ENCODE data around the gene PRDX2. TPM values are rescaled to one million over a fixed set of nuclear protein-coding genes. Genes with fewer than 3 reads are reported as not detected.

PRDX2 gene
- 100 to 1,000 TPM; 204 to 208 TPM for total RNA-seq

DNA sequence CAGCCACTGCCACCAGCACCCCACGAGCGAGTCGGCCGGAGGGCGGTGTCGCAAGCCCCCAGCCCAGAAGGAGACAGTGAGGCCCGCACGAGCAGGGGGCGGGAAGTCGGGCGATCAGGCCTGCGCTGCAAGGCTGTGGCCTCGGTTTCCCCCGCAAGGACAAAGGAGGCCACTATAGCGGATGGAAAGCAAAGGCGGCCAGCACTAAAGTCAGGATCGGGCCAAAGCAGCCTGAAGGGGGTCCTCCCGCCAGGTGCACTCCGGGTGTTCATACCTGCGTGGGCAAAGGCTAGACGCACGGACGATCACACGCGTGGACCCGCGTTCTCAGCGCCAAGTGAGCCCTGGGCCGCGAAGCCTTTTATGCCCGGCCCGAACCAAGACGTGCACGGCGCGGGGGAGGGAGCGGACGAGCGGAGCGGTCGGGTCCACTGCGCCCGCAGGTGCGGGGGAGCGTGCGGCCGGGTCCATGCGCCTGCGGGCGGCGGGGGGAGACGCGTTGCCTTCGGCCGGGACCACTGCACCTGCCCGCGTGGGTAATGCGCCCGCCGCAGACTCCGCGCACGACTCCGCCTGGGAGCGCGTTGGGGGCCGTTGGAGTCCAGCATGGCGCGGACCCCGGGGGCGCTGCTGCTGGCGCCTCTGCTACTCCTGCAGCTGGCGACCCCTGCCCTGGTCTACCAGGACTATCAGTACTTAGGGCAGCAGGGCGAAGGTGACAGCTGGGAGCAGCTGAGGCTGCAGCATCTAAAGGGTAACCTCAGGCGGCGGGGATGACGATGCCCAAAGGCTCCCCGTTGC, at the start of gene PRDX2, which contains the start of gene THSD8:
TSS of gene PRDX2 (minus strand) at position 335 of the 801 bp plus-strand sequence. CDS start 539 bp downstream, outside the sequence.
TSS of gene THSD8 (plus strand) at position 604 of the 801 bp plus-strand sequence. CDS start at position 607, 3 bp downstream.
- CTCF ChIA-PET, result interaction anchor here (0.5 to 14.9 kb wide), 6 partner anchors 10 to 126 kb away, joined by 3 to 598 read pairs (median 4); partner anchors contain the start of genes HOOK2 and JUNB

DNA sequence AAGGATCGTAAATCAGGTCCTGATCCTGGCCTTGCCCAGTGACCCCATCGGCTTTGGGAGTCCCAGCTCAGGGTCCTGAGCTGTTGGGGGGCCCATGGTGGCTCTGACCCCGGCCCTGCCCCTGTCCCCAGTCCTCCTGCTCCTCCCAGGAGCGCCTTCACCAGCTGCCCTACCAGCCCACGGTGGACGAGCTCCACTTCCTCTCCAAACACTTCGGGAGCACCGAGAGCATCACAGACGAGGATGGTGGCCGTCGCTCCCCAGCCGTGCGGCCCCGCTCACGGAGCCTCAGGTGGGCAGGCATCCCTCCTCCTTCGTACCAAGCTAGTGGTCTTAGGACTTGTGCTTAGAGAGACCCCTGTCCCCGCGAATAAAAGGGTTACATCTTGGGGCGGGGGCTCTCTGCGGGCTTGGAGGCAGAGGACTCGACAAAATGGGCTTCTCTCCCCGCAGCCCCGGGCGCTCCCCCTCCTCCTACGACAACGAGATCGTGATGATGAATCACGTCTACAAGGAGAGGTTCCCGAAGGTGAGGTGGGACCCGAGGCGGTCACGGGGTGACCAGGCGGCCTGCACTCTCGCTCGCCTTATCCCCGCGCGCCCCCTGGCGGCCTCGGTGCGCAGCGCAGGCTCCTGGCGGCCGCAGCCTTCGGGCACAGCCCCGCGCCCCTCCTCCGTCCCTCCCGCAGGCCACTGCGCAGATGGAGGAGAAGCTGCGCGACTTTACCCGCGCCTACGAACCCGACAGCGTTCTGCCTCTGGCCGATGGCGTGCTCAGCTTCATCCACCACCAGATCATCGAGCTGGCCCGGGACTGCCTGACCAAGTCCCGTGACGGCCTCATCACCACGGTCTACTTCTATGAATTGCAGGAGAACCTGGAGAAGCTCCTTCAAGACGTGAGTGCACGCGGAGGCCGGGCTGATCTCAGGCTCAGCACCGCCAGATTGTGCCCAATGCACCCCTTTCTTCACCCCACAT, 45.8 kb upstream of the PRDX2 start:
- POLR2A ChIA-PET, result interaction anchor here (0.5 to 1.1 kb wide), 5 partner anchors 10 to 160 kb away, joined by 3 to 4 read pairs (median 3); no protein-coding TSS in a partner anchor

More for the DNA sequence above, at the start of gene PRDX2, which contains the start of gene THSD8:
- POLR2A ChIA-PET, result interaction anchor here (0.6 to 1.8 kb wide), 4 partner anchors 9 to 1979 kb away, joined by 3 to 5 read pairs (median 4); partner anchors contain the start of gene JUNB

GRCh38 chr19:12846613-12847012, 45.0 kb upstream of the PRDX2 start:
- ChIA-PET CTCF (interaction anchor here (0.6 to 4.9 kb wide), 25 partner anchors 8 to 1491 kb away, joined by 3 to 83 read pairs (median 5); partner anchors contain the start of genes DNASE2, GCDH, GET3 and RTBDN), POLR2A (interaction anchor here (0.5 kb wide), 1 partner anchor 39 kb away, joined by 3 read pairs; no protein-coding TSS in a partner anchor)

More for the DNA sequence above, 45.8 kb upstream of the PRDX2 start:
- CTCF ChIA-PET, result interaction anchor here (0.7 to 4.9 kb wide), 51 partner anchors 9 to 283 kb away, joined by 3 to 83 read pairs (median 4); partner anchors contain the start of genes DNASE2, FBXW9, GCDH and GET3

DNA sequence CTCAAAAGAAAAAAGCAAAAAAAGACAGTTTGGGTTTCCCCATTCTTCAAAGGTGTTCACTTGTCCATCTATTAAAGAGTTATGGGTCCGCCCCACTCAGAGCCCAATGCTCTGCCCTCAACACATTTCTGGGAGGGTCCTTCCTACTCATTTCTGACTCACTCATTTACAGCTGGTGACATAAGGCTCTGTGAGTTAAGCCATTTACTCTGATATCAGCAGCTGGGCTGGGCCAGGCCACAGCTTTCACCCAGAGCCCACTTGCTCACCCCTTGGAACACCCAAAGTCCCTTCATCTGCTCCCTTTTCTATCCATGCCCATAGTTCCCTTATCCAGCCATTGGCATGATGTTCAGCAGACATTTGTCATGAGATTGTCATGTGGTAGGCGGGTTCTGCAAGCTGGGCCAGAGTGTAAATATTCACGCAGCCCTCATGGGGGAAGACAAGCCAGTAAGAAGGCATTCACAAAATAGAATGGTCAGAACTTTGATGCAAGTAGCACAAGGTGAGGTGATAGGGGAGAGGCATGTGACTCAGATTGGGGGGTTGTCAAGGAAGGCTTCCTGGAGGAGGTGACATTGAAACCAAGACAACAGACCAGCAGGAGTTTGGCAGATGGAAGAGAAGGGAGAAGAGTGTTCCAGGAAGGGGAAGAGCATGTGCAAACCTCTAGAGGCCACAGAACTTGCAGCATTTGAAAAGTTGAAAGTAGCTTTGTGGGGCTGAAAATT, 42.6 kb upstream of the PRDX2 start:
- POLR2A ChIA-PET, result interaction anchor here (0.6 kb wide), 1 partner anchor 1358 kb away, joined by 3 read pairs; no protein-coding TSS in a partner anchor
- CTCF ChIA-PET, result interaction anchor here (0.8 to 4.9 kb wide), 4 partner anchors 13 to 250 kb away, joined by 3 to 83 read pairs (median 32); no protein-coding TSS in a partner anchor

- ChIA-PET CTCF (no interaction called here), POLR2A (no interaction called here)
Measured at GRCh38 chr19:12843328-12843727, 41.7 kb upstream of the PRDX2 start.

DNA sequence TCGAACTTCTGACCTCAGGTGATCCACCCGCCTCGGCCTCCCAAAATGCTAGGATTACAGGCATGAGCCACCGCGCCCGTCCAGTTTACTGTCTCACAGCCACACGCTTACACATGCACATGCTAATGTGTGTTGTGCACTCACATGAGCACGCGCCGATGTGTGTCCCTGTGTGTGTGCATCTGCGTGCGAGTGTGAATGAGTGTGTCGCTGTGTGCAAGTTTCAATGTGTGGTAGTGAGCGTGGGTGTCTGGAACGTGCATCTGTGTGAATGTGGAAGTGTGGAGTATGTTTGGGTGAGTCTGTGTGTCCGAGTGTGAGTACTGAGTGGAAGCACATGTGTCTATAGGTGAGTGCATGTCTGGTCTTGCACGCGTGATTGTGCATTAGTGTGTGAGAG, 40.9 kb upstream of the PRDX2 start:
- CTCF ChIA-PET, result no interaction called here
- POLR2A ChIA-PET, result no interaction called here

DNA sequence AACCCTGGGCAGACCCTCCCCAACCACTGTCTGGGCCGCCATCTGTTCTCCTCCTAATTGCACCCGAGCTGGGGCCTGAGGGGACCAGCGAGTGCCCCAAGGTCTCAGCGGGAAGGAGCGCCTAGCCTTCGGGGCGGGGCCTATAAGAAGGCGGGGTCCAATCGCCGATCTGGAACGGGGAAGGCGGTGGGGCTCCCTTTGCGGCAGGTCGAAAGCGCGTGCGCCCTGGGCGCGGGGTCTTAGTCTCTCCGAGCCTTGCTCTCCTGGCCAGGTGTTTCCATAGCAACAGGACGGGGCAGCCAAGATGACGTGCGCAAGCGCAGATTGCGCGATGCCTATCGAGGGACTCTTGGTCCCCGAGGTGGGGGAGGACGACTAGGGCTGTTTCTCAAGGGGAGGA, 39.5 kb upstream of the PRDX2 start:
- CTCF ChIA-PET, result no interaction called here

DNA sequence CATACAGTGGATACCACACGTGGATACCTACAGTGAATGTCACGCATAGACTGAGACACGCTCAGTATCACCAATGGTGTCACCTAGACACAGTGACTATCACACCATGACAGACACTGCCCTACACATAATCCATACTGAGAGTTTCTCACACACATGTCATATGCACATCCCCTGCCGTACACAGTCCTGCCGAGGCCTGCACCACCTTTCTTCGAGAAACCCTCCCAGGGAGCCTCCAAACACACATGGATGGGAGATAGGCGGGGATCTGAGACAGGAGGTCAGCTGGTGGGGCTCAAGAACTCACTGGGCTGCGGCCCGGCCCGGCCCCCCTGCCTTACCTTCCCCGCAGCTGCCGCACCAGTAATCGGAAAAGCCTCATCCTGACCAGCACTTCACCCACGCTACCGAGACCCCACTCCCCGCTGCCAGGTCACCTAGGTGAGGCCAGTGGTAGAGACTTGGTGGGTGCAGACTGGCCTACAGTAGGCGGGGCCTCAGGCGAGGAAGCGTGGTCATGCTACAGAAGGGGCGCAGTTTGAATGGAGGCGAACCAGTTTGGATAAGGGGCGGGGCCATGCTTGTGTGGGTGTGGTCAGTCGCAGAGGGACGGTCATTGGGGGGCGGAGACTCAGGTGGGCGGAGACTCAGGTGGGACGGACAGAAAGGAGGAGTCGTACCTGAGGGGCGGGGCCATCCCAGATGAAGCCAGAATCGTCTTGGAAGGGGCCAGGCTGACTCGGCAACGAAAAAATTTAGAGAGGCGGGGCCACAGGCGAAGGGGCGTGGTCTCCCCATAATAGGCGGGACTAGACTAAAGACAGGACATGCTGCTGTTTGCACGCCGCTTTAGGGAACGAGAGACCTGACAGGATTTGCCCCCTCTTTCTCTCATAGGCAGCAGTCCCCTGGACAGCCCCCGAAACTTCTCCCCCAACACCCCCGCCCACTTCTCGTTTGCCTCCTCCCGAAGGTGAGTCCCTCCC, 38.8 kb upstream of the PRDX2 start:
- CTCF ChIA-PET, result interaction anchor here (1.5 kb wide), 1 partner anchor 38 kb away, joined by 3 read pairs; the partner anchor contains the start of gene THSD8
- POLR2A ChIA-PET, result no interaction called here

More for the DNA sequence above, 39.5 kb upstream of the PRDX2 start:
- POLR2A ChIA-PET, result no interaction called here

DNA sequence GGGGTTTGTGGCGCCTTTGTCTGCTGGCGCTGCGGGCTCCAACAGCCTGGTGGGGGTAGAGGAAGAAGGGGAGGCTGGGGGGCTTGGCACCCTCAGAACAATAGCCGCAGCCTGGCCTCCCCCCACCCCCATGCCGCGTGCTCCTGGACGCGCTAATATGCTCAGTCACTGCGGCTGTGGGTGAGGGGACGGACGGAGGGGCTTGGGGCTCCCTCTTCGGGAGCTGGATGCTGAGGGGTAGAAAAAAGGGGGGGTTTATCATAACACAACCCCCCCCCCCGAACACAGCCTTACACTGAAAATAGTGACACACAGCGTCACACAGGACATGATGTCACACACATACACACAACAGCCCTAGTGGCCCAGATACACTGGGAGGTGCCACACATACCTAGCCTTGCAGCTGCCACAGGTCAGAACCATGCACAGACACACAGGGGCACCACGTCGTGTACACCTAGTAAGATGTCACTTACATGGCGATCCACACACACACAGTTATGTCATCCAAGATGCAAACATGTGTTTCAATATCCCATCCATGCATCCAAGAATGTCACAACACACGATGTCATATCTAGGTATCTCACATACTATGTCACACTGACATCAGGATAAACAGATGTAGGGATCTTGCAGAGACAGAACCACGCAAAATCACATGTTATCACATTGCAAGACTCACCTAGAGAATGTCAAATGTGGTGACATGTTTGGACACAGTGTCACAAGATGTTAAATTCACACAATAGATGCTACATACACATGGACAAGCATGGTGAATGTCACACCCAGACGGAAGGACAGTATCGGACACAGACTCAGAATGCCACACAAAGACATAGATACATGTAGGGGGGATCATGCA, 37.5 kb upstream of the PRDX2 start:
- ChIA-PET POLR2A (no interaction called here), CTCF (interaction anchor here (0.7 to 1.5 kb wide), 3 partner anchors 8 to 70 kb away, joined by 3 to 5 read pairs (median 3); partner anchors contain the start of gene THSD8)

DNA sequence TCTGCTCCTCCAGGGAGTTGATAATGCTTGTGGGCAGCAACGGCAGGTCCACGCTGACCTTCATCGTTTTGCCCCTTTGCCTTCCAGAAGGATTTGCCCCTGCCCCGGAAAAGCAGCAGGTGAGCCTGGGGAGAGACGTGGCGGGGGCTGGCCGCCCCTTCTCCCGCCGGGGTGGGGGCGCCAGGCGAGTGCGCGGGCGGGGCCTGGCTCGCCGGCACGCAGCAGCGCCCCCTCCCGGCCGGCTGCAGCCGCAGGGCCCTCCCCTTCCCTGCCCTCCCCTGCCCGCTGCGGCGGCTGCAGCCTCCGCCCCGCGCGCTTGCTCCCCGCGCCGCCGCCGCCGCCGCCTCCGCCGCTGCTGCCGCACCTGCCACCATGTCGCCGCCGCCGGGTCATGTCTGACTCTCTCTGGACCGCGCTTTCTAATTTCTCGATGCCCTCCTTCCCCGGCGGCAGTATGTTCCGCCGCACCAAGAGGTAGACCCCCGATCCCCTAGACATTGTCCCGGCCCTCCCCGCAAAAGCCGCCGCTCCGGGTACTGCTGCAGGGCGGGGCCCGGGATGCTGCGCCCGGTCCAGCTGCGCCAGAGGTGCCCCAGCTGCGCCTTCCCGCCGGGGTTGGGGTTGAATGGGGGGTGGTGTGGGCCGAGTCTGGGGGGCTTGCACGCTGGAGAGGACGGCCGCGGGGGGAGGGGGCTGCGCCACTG, 36.7 kb upstream of the PRDX2 start, which contains the start of gene MAST1:
TSS of gene MAST1 (plus strand) at position 334 of the 704 bp plus-strand sequence. CDS start at position 392, 58 bp downstream.
- CTCF ChIA-PET, result interaction anchor here (1.0 to 1.5 kb wide), 3 partner anchors 9 to 71 kb away, joined by 3 to 4 read pairs (median 3); partner anchors contain the start of gene THSD8
- POLR2A ChIA-PET, result no interaction called here

DNA sequence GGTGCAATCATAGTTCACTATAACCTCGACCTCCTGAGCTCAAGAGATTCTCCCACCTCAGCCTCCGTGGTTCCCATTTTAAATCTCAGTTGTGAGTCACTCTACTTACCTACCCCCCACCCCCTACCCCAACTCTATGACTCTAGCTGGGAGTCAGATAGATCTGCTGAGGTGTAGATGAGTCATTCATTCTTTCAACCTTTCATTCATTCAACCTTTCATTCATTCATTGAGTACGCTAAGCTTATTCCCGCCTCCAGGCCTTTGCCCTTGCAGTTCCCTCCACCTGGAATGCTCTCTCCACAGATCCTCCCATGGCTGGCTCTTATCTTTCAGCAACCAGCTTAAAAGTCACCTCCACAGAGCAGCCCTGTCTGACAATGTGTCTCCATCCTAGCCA, 35.6 kb upstream of the PRDX2 start:
- ChIA-PET POLR2A (no interaction called here), CTCF (interaction anchor here (0.6 to 1.3 kb wide), 7 partner anchors 10 to 79 kb away, joined by 3 to 6 read pairs (median 4); no protein-coding TSS in a partner anchor)

DNA sequence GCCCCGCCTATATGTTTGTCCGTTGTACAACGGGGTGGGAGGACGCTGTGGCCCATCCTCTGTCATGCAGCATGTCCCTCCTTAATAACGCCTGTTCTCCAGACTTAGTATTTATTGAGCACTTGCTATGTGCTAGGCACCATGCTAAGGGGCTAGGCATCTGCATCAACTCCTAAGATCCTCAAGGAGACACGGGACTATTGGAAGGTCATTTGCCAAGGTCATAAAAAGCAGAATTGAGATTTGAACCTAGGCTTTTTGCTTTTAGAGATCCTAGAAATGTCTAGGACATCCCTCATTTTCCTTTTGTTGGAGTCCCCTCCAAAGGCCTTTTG, 34.9 kb upstream of the PRDX2 start:
- ChIA-PET POLR2A (no interaction called here), CTCF (interaction anchor here (1.0 to 1.3 kb wide), 2 partner anchors 10 to 76 kb away, joined by 4 to 6 read pairs; no protein-coding TSS in a partner anchor)

DNA sequence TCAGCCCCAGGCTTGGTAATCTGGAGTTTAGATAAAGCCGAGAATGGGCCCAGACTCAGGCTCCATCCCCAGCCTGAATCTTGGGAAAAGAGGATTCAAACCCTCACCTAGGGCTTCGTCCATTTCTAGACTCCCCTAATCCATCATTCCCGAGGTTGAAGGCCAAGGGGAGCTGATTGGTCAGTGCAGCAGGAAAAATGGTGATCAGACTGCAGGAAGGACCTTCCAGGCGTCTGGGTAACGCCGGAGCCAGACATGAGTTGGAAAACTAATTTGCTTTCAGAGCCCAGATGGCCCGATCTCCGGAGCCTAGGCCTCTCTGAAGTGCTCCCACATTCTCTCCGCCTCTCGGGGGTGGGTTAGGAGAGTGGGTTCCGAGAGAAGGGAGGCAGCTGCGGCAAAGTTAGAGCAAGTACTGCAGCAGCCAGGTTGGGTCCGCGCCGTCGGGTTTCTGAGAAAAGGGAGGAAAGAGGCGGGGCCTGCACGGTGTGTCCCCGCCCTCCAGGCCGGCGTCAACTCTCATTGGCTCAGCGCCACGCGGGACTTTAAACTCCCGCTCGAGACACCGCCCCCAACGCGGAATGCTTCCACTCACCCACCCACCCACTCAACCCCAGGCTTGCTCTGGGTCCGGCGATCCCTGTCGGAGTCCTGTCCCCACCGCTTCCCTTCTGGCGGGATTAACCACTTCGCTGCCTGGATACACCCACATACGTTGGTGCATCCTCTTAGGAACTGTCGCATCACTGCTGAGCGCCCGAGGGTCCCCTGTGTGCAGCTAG, 33.6 kb upstream of the PRDX2 start:
- POLR2A ChIA-PET, result interaction anchor here (0.6 kb wide), 1 partner anchor 16 kb away, joined by 3 read pairs; no protein-coding TSS in a partner anchor

DNA sequence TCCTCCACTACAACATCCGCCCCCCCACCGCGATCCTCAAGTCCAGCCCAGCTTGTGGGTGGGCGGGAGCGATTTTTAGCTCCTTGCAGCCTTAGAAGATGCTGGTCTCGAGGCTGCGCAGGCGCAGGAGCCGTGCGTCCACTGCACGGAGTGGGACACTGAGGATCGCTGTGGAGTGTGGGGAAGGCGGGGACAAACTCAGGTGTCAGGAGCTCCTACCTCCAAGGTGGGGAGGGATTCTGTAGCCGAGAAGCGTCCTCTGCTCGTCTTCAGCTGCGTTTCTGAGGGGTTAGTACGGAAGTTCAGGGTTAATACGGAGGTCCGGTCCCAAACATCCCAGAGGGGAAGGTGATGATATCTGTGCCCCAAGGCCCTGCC, 33.0 kb upstream of the PRDX2 start, which contains the start of gene RTBDN:
TSS of gene RTBDN (minus strand) at position 14 of the 378 bp plus-strand sequence. CDS start 4,600 bp downstream, outside the sequence.
- POLR2A ChIA-PET, result no interaction called here
- CTCF ChIA-PET, result interaction anchor here (1.1 to 1.5 kb wide), 3 partner anchors 13 to 77 kb away, joined by 3 to 10 read pairs (median 7); no protein-coding TSS in a partner anchor

More for the DNA sequence above, 33.6 kb upstream of the PRDX2 start:
- CTCF ChIA-PET, result interaction anchor here (1.1 to 1.5 kb wide), 3 partner anchors 12 to 77 kb away, joined by 3 to 10 read pairs (median 7); no protein-coding TSS in a partner anchor

Data from activated CD8-positive, alpha-beta memory T cell treated with anti-CD3 and anti-CD28 coated beads for 36 hours (primary cell).